Kidney capillary endothelial cell (primary cell): Measurements from ENCODE around the gene SMIM32.

Experiments
- DNase-seq: peaks from one replicate; pipeline ENCODE4 v3.0.0-alpha.2; 2018; ENCODE audit warnings: low spot score

SMIM32 gene

GRCh38 chr5:136186796-136187195, 6.2 kb downstream of the SMIM32 start:
- DNase-seq = no peak

- no peak for DNase-seq
Measured at GRCh38 chr5:136185974-136186665, 6.8 kb downstream of the SMIM32 start.

GRCh38 chr5:136182618-136183017, 10.3 kb downstream of the SMIM32 start:
- DNase-seq = no peak

GRCh38 chr5:136174021-136174659, 18.8 kb downstream of the SMIM32 start:
- DNase-seq = peak; percentile 40

GRCh38 chr5:136169218-136169617, 23.7 kb downstream of the SMIM32 start:
- no peak for DNase-seq

GRCh38 chr5:136166909-136167308, 26.1 kb downstream of the SMIM32 start:
- DNase-seq = no peak

- no peak for DNase-seq
Measured at GRCh38 chr5:136164226-136164625, 28.7 kb downstream of the SMIM32 start.

- DNase-seq = no peak
Measured at GRCh38 chr5:136162008-136162407, 31.0 kb downstream of the SMIM32 start.

GRCh38 chr5:136159457-136159856, 33.5 kb downstream of the SMIM32 start:
- DNase-seq = no peak

GRCh38 chr5:136157514-136157913, 35.4 kb downstream of the SMIM32 start:
- DNase-seq = no peak

GRCh38 chr5:136155761-136156160, 37.2 kb downstream of the SMIM32 start:
- peak; percentile 31 for DNase-seq

GRCh38 chr5:136155078-136155477, 37.9 kb downstream of the SMIM32 start:
- no peak for DNase-seq

GRCh38 chr5:136153581-136154236, 39.3 kb downstream of the SMIM32 start:
- DNase-seq = no peak

- DNase-seq = no peak
Measured at GRCh38 chr5:136149891-136150290, 43.1 kb downstream of the SMIM32 start.

- DNase-seq = no peak
Measured at GRCh38 chr5:136147632-136148031, 45.3 kb downstream of the SMIM32 start.

GRCh38 chr5:136146201-136146600, 46.8 kb downstream of the SMIM32 start:
- no peak for DNase-seq

- no peak for DNase-seq
Measured at GRCh38 chr5:136145030-136145429, 47.9 kb downstream of the SMIM32 start.

- no peak for DNase-seq
Measured at GRCh38 chr5:136143763-136144162, 49.2 kb downstream of the SMIM32 start.

GRCh38 chr5:136143312-136143711, 49.6 kb downstream of the SMIM32 start:
- no peak for DNase-seq

GRCh38 chr5:136141561-136141960, 51.4 kb downstream of the SMIM32 start:
- DNase-seq = no peak
